Heart right ventricle (tissue), 16 donors: Measurements from ENCODE around the gene CARD9. TPM values are rescaled to one million over a fixed set of nuclear protein-coding genes. Genes with fewer than 3 reads are reported as not detected.
"Not testable (repeated sequence)": the region's sequence is repeated elsewhere in the genome, so short reads cannot be mapped to it uniquely, and the experiment has no call there.

Source experiments
- ATAC-seq, 8 donors: fragments of 200-7000 bp; cut with Tn5 transposase; one replicate each; pipeline ENCODE4 v1.9.1; 2020; ENCODE audit warnings: mild to moderate bottlenecking in 8 of 8, moderate library complexity in 8 of 8, moderate number of reproducible peaks in 1 of 8
- DNase-seq, 2 donors: peaks; one replicate each; pipeline ENCODE4 v3.0.0-alpha.2; 2020
- H3K27ac ChIP-seq, 10 donors: fragments of 200-600 bp; sonication (generic) in 2 of 10; one replicate each; pipeline versions ENCODE4 v1.5.0 to v1.8.0; 2020 to 2022; ENCODE audit warnings: mild to moderate bottlenecking in 3 of 10
- H3K27me3 ChIP-seq, 7 donors: fragments of 200-600 bp; one replicate each; pipeline ENCODE4 v1.8.0; 2021 to 2022; ENCODE audit warnings: mild to moderate bottlenecking in 2 of 7
- H3K36me3 ChIP-seq, 9 donors: fragments of 200-600 bp; sonication (generic) in 1 of 9; one replicate each; pipeline versions ENCODE4 v1.5.0 to v1.8.0; 2020 to 2022; ENCODE audit warnings: mild to moderate bottlenecking in 2 of 9
- H3K4me1 ChIP-seq, 9 donors: fragments of 200-600 bp; sonication (generic) in 1 of 9; one replicate each; pipeline versions ENCODE4 v1.5.0 to v1.8.0; 2020 to 2022; ENCODE audit warnings: mild to moderate bottlenecking in 4 of 9
- H3K4me3 ChIP-seq, 10 donors: fragments of 200-600 bp; sonication (generic) in 2 of 10; one replicate each; pipeline versions ENCODE4 v1.5.0 to v1.8.0; 2020 to 2022; ENCODE audit warnings: mild to moderate bottlenecking in 7 of 10, moderate library complexity in 2 of 10
- H3K9me3 ChIP-seq, 11 donors: fragments of 200-600 bp in 10 of 11; sonication (generic) in 2 of 11; one replicate each; pipeline versions ENCODE4 v1.5.0 to v1.8.0; 2013 to 2022; ENCODE audit warnings: mild to moderate bottlenecking in 2 of 11, control low read depth in 1 of 11, moderate library complexity in 1 of 11
- WGBS, 2 donors: extraction: QIAGEN DNeasy Blood & Tissue Kit; methylation state at CpG; one replicate each; pipeline ENCODE4 v1.1.7; 2013; ENCODE audit warnings: inconsistent platforms in 1 of 2; 5-methylcytosine and 5-hydroxymethylcytosine counted together
- intact Hi-C, 10 donors: fragments of 100-400 bp; cut with DNase I; formaldehyde crosslinking; loops; one replicate each; pipeline versions ENCODE4 v1.11.1 to v1.14.2; 2022
- polyA plus RNA-seq, 2 donors: library from polyadenylated mRNA; stranded (reverse); fragments of 200-250 nt; gene quantifications; one replicate each; pipeline ENCODE4 v1.2.3, GENCODE V29; 2013
- total RNA-seq, 10 donors: library from RNA; stranded (reverse); fragmentation: NEBNext Ultra II Directional in 3 of 10; extraction: Animal tissue kit (Norgen Biotek cat#: 25700) in 3 of 10; gene quantifications; one replicate each; pipeline versions ENCODE4 v1.2.1 to v1.2.4, GENCODE V29; 2021 to 2023
- TF ChIP-seq, protein P1 (sequence below), 9 donors: fragments of 200-600 bp; sonication (generic) in 2 of 9; IDR thresholded peaks; one replicate each; pipeline versions ENCODE4 v1.5.0 to v1.8.0; 2021 to 2022; ENCODE audit warnings: antibody characterized with exemption in 9 of 9, mild to moderate bottlenecking in 5 of 9, moderate library complexity in 1 of 9
- donor health status: Arrhythmogenic right ventricular cardiomyopathy.
- donor health status: ischemic (EF 13 %, LVEDD 7.1; RV severe dilation, severe dysfunction).
- donor health status: healthy with polysubstance abuse.
- donor health status: DM: no; HTN: yes; CAD: no.
- donor health status: DM: no; HTN: no; CAD: no.
- donor health status: ischemic (EF 25% LVEDD 6.9; RV normal size, moderate dysfunction).
- donor health status: ischemic (EF 25% LVEDD 5.7; RV mildly dilated, moderate dysfunction).
- donor health status: healthy.
- donor health status: DM: yes; HTN: yes; CAD: no.
- donor health status: Ischemic cardiomyopathy.
- donor health status: ischemic (EF 35%, LVEDD 5.7; RV mildly dilated, moderate dysfunction).
- donor health status: nonischemic (EF 11% LVEDD 7.7; RV severe dilation, severe dysfunction).
- donor health status: DM: yes; HTN: yes; CAD: no.
- donor health status: PGD.
- donor health status: ischemic (EF 29% LVEDD 5.4; RV normal size, mild dysfunction).
- donor health status: nonischemic (EF 23%, LVEDD 6.1; RV moderate dilation, normal function).

CARD9 gene
- total and polyA plus RNA-seq, 12 donors = 0.21 to 2.0 (median 1.1) TPM; not detected in 1

DNA sequence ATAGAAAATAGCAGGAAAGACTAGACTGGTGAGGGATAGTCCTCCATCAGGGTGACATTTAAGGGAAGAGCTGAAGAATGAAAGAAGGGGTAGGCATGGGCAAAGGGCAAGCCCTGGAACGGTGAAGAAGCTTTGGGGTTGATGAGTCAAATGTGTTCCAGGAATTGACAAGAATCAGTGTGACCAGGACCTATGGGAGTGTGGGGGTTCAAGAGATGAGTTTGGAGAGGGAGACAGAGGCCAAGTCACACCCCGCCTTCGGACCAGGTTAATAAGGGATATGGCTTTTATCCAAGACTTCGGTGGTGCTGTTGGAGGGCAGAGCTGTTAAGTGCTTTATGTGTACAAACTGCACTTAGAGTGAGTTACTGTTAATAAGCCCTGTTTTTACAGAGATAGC lies 37.9 kb upstream of the CARD9 start:
- Histone ChIP-seq H3K9me3 (no peaks in the 10 kb centered on the region), H3K36me3 (peaks cover 0 to 62% (median 26%) of the 10 kb centered on the region in 9 donors), H3K27me3 (no peaks in the 10 kb centered on the region), H3K4me3 (peak overlapping the region; percentile 62 to 100 (median 96)), H3K4me1 (peaks cover 8 to 36% (median 25%) of the 10 kb centered on the region in 9 donors), H3K27ac (peak overlapping the region in 3 of 10 donors; percentile 89 to 93 (median 91))
- TF ChIP-seq, protein P1, sequence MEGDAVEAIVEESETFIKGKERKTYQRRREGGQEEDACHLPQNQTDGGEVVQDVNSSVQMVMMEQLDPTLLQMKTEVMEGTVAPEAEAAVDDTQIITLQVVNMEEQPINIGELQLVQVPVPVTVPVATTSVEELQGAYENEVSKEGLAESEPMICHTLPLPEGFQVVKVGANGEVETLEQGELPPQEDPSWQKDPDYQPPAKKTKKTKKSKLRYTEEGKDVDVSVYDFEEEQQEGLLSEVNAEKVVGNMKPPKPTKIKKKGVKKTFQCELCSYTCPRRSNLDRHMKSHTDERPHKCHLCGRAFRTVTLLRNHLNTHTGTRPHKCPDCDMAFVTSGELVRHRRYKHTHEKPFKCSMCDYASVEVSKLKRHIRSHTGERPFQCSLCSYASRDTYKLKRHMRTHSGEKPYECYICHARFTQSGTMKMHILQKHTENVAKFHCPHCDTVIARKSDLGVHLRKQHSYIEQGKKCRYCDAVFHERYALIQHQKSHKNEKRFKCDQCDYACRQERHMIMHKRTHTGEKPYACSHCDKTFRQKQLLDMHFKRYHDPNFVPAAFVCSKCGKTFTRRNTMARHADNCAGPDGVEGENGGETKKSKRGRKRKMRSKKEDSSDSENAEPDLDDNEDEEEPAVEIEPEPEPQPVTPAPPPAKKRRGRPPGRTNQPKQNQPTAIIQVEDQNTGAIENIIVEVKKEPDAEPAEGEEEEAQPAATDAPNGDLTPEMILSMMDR (IDR thresholded peaks at IDR 0.05) = no peak
- intact Hi-C loops = no loop called here
- DNase-seq (no peak), ATAC-seq (no peak)
- WGBS, 2 donors = 33 to 39% methylated on average over 4 of the region's 4 CpGs

DNA sequence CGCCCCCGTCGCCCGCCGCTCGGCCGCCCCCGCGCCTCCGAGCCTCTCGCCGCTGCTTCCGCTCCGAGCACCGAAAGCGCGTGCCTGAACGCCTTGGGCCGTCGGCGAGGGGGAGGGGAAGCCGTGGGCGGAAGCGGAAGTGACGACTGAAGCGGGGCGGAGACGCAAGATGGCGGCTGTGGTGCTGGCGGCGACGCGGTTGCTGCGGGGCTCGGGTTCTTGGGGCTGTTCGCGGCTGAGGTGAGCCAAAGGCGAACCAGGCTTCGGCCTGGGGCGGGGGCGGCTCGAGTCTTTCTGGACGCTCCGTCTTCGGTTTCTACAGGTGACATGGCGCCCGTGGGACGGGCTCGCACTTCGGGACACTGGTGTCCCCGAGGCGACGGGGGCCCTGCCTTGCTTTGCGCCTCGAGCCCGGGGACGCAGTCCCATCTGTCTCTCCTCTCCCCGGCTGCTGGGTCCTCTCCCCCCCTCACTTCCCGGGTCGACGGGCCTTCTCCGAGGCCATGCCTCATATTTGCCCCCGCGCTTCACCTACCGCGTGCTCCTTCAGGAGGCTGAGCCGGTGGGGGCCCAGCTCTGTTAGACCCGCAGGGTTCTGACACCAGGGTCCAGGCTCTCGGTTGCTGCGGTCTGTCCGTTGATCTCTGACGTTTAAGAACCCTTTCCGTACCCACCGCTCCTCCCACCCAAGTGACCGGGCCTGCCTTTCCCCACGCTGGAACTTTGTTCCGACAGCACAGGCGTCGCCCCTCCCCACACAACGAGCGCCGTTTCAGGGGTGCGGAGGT lies 37.2 kb upstream of the CARD9 start, which contains the start of the genes ENTR1 and PMPCA:
TSS of gene ENTR1 (minus strand) at position 115 of the 788 bp plus-strand sequence. CDS start 217 bp downstream, outside the sequence.
TSS of gene PMPCA (plus strand) at position 159 of the 788 bp plus-strand sequence. CDS start at position 170, 11 bp downstream.
- H3K4me3 ChIP-seq = peak within 1 kb of the TSS; percentile 62 to 100 (median 96)
- DNase-seq (peak; percentile 94 to 95), ATAC-seq (peak; percentile 74 to 94 (median 92))
- H3K4me1 ChIP-seq = peaks cover 8 to 36% (median 25%) of the 10 kb centered on the region in 9 donors
- no peaks in the 10 kb centered on the region for H3K27me3 ChIP-seq
- H3K36me3 ChIP-seq = peaks cover 0 to 62% (median 26%) of the 10 kb centered on the region in 9 donors
- WGBS, 2 donors = 0 to 1% methylated on average over 78 to 83 of the region's 83 CpGs
- intact Hi-C loops = no loop called here
- H3K9me3 ChIP-seq = no peaks in the 10 kb centered on the region
- peak within 1 kb of the TSS; percentile 64 to 94 (median 90) for H3K27ac ChIP-seq
- TF ChIP-seq, protein P1 (IDR thresholded peaks at IDR 0.05) = no peak

DNA sequence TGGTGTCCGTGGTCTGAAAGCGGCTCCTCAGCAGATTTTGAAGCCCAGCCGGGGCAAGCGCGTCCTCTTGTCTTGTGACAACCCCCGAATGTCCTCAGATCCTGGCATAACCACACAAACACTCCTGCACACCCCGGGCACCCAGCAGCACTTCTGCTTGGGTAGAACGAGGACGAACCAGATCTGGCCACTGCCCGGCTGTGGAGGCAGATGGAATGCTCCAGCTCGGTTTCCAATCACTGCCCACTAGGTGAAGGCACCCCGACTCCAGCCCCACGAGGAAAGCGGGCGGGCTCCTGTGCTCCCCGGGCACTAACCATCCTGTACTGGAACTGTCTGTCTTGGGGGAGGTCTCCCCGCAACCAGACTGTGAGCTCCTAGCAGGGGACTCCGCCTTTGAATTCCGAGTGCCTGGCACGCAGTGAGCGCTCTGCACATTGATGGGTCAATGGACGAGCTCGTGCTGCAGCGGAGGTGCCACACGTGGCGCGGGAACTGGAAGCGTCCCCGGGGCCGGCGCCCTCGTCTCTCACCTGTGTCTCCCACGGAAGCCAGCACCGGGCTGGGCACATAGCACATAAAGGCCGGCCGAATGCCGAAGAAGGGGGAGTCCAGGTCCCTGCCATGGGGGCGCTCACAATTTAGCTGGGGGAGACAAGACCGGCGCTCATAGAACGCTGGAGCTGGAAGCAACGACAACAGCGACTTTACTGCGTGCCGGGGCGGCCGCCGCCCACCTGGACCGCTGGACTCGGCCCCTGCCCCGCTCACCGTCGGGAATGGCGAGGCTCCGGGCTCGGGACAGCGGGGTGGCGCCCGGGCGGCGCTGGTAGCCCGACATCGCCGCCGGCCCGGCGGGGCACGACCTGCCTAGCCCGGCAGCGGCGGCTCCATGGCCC lies 36.3 kb upstream of the CARD9 start:
- peaks cover 8 to 36% (median 25%) of the 10 kb centered on the region in 9 donors for H3K4me1 ChIP-seq
- intact Hi-C loops = loop anchor here in 2 of 10 donors (10.0 kb wide), 2 partner anchors 65 to 95 kb away; no protein-coding TSS in a partner anchor
- 11 to 12% methylated on average over 71 of the region's 71 CpGs for WGBS, 2 donors
- TF ChIP-seq, protein P1 (IDR thresholded peaks at IDR 0.05) = no peak
- H3K27me3 ChIP-seq = no peaks in the 10 kb centered on the region
- no peak for DNase-seq
- H3K27ac ChIP-seq = peak overlapping the region in 9 of 10 donors; percentile 64 to 94 (median 89)
- H3K9me3 ChIP-seq = no peaks in the 10 kb centered on the region
- peaks cover 0 to 62% (median 28%) of the 10 kb centered on the region in 9 donors for H3K36me3 ChIP-seq
- peak overlapping the region; percentile 50 to 100 (median 96) for H3K4me3 ChIP-seq
- peak in 7 of 8 donors; percentile 10 to 29 (median 20) for ATAC-seq

DNA sequence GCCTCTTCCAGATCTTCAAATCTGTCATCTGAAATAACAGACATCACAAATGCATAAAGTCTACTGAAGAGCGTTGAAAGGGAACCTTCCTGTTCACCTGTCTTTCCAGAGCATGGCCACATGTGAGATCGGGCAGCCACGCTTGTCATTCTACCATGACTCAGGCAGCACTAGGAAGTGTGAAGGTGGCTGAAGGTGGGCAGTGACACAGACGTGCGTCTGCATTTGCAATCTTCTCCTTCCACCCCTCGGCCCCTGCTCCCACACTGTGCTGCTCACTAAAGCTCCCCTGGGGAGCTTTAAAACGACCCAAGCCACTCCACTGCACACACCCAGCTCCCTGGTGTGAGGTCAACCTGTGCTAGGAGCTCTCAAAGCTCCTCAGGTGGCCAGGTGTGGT lies 34.4 kb upstream of the CARD9 start:
- H3K9me3 ChIP-seq = no peaks in the 10 kb centered on the region
- TF ChIP-seq, protein P1 (IDR thresholded peaks at IDR 0.05) = no peak
- ATAC-seq (no peak), DNase-seq (no peak)
- H3K4me1 ChIP-seq = peaks cover 8 to 35% (median 25%) of the 10 kb centered on the region in 9 donors
- 88 to 91% methylated on average over 7 of the region's 7 CpGs for WGBS, 2 donors
- intact Hi-C loops = loop anchor here in 2 of 10 donors (10.0 kb wide), 2 partner anchors 63 to 93 kb away; no protein-coding TSS in a partner anchor
- H3K4me3 ChIP-seq = no peak overlapping the region
- H3K27me3 ChIP-seq = no peaks in the 10 kb centered on the region
- H3K36me3 ChIP-seq = peaks cover 0 to 58% (median 17%) of the 10 kb centered on the region in 9 donors
- H3K27ac ChIP-seq = no peak overlapping the region

DNA sequence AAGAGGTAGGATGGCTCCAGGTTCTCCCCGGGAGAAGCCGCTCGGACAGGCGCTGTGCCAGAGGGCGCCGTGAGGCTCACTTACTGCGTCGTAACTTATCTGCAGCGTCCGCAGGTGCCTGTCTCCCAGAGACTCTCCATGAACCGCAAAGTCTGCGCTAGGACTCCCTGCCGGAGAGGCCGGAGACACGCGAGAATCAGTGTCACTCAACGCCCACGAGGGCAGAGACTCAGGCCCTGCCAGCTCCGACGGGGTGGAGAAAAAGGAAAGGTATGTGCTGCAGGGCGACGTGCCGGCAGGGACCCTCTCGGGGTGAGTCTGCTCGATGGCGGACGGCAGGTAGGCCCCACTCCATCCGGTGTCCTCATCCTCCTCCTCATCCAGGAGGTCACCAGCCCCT lies 33.6 kb upstream of the CARD9 start:
- not testable (repeated sequence) for H3K27ac ChIP-seq, H3K27me3 ChIP-seq, H3K9me3 ChIP-seq, ATAC-seq, DNase-seq, H3K4me3 ChIP-seq
- peaks cover 8 to 35% (median 24%) of the 10 kb centered on the region in 9 donors for H3K4me1 ChIP-seq
- 91 to 93% methylated on average over 28 of the region's 28 CpGs for WGBS, 2 donors
- intact Hi-C loops = loop anchor here in 2 of 10 donors (10.0 kb wide), 2 partner anchors 62 to 92 kb away; no protein-coding TSS in a partner anchor
- H3K36me3 ChIP-seq = peaks cover 0 to 56% (median 14%) of the 10 kb centered on the region in 9 donors

DNA sequence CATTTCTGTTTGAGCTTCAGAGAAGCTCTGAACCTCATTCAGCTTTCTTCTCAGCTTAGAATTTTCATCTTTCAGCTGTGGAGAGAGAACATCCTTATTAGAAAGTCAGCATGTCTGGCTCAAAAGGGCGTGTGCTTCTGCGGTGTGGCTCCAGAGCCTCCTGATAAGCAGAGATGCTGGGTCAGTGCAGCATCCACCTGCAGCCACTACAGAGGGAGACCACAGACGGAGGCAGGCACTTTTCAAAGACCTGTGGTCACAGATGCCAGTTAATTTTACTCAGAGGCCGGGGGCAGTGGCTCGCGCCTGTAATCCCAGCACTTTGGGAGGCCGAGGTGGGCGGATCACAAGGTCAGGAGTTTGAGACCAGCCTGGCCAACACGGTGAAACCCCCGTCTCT lies 32.4 kb upstream of the CARD9 start:
- H3K4me3 ChIP-seq, DNase-seq, H3K27me3 ChIP-seq, H3K9me3 ChIP-seq, ATAC-seq, H3K27ac ChIP-seq: not testable (repeated sequence)
- peaks cover 0 to 60% (median 14%) of the 10 kb centered on the region in 9 donors for H3K36me3 ChIP-seq
- H3K4me1 ChIP-seq = peaks cover under 1 to 23% (median 13%) of the 10 kb centered on the region in 9 donors
- 90 to 92% methylated on average over 10 of the region's 10 CpGs for WGBS, 2 donors
- intact Hi-C loops = loop anchor here in 2 of 10 donors (10.0 kb wide), 2 partner anchors 61 to 91 kb away; no protein-coding TSS in a partner anchor
